HK-2 (cell line): Measurements from ENCODE around the gene GLG1.
"Not testable (repeated sequence)": the region's sequence is repeated elsewhere in the genome, so short reads cannot be mapped to it uniquely, and the experiment has no call there.

Experiments used
- DNase-seq: peaks from one replicate; pipeline ENCODE4 v3.0.0-alpha.2; 2018; ENCODE audit not compliant: unreplicated experiment

GLG1 gene

DNA sequence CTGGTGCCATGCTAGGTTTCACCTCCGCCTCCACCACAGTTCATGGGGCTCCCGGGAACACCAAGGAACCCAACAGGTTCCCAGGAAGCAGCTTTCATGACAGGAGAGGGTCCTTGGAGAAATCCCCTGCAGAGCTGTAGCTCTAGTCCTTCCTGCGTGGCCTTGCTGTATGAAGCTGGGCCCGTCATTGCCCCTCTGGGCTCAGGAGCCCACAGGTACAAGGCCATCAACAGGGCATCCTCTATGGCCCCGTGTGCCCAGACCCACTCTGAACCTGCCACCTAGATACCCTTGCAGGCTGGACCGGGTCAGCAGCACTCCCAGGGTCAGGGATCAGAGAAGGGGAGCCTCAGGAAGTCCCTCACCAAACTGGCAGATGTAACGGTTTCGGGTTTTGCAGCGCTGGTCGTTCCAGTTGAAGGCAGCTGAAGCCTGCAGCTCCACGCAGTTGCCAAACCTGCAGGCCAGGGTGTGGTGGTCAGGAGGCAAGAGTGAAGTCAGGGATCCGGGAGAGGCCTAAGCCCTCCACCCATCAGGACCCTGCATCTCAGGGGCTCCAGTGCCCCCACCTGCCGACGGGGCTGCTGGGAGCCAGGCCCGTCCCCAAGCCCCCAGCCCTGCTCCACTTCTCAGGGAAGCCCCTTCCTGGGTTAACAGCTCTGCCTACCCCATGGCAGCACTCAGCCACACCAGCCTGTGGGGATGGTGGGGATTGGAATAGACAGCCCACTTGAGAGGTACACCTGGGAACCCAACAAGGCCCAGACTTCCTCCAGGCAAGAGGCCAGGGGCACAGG lies 197.5 kb downstream of the GLG1 start:
- DNase-seq, result not testable (repeated sequence)

DNA sequence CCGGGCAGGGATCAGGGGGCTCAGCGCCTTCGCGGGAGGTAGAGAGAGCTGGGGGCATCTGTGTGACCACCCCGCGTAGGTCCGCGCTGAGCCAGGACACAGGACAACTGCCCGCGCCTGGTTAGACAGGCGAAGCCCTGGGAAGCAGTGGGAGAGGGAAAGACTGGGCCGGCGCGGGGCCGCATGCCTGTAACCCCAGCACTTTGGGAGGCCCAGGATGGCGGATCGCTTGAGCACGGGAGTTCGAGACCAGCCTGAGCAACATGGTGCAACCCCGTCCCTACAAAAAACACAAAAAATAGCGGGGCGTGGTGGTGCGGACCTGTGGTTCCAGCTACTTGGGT lies 199.6 kb downstream of the GLG1 start:
- DNase-seq, result not testable (repeated sequence)

DNA sequence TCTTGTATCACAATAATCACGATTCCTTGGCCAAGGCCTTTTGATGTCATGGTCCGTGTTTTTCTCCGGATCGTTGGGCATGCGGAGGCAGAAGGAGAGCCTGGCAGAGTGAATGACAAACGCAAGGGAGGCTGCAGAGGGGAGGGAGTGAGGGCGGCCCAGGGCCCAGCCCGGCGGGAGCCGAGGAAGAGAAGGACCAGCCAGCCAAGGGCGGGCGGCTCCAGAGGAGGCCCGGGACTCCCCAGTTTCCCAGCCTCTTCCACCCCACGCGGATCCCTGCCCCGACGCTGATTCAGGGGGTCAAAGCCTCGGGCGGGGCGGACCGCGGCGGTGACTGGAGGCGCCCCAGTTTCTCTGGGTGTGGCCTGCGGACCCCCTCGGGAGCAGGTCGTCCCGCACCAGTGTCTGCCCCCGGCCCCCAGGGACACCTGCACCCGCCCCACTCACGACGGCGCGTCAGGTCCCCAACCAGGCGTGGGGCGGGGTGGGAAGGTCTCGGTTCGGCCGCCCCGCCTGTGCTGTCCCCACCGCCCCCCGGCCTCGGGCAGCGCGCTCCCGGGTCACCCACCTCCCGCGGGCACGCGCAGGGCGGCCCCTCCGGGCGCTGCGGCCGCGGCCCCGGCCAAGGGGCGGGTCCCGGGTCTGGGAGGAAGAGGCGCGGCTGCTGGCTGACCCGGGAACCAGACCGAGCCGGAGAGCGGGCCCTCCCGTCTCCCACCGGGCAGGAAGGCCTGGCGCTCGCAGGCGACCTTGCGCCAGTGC lies 200.1 kb downstream of the GLG1 start:
- not testable (repeated sequence) for DNase-seq

DNA sequence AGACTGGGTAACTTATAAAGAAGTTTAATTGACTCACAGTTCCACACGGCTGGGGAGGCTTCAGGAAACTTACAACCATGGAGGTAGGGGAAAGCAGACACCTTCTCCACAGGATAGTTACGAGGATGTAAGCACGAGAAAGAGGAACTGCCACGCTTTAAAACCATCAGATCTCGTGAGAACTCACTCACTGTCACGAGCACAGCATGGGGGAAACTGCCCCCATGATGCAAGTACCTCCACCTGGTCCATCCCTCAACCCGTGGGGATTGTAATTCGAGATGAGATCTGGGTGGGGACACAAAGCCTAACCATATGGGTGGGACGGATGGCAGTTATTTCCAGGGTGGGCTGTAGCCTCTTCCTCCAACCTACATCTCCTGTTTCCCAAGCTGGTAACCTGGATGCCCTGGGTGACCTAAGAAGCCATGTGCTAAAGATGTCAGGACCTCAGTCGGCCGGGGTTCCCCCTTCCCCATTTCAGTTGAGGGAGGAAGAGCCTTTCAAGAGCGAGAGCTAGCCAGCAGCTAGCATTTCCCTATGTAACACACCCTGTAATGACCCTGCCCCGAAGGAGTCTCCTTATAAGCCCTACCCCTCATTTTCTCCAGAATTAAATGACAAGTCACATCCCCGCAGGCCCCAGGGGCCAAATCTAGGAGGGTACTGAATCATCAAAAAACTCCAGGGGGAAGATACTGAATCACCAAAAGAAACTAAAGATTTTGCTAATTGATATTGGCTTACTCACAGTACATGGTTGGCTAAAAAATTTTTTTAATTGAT lies 202.6 kb downstream of the GLG1 start:
- not testable (repeated sequence) for DNase-seq

DNA sequence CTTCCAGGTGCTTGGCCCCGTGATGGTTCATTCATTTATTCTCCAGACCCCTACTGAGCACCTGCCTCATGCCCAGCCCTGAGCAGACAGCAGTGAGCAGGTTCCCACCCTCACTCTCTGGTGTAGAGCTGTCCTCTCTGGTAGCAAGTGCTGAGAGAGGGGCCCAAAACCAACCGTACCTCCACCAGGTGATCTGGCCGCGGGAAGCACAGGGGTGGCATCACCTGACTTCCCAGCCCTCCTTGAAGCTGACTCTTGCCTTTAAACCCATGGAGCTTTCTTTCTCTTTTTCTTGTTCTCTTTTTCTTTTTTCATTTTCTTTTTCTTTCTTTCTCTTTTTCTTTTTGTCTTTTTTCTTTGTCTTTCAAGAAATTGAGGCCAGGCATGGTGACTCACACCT lies 206.7 kb downstream of the GLG1 start:
- DNase-seq, result not testable (repeated sequence)

DNA sequence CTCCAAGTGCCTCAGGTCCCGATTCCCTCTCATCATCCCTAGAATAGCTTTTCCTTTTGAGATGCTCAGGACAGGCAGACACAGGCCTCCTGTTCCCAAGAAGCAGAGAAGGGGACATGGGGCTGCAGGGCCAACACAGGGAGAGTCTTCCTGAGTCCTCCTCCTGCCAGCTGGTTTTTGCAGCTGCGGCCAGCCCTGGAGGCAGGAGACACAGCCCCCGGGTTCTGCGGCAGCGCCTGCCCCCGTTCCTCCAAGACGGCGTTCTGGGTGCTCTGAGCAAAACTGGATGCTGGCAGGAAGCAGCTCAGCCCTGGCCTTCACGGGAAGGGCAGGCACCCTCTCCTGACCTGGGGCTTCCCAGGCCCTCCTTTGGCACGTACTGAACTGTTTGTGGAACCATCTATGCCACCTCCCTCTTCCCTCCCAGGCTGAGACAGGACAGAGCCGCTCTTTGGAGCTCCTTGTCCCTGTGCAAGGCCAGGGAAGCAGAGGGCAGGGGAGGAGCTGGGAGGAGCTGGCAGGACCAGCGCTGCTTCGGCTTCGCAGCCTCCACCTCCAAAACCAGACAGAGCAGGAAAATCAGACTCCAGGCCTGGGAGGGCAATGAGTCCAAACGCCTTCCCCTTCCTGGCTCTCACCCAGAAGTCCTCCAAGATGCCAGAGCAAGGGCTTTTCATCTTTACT lies 208.6 kb downstream of the GLG1 start:
- not testable (repeated sequence) for DNase-seq
